ENCODE results near the gene CD2AP. TPM values are rescaled to one million over a fixed set of nuclear protein-coding genes. Genes with fewer than 3 reads are reported as not detected.
"Not testable (repeated sequence)": the region's sequence is repeated elsewhere in the genome, so short reads cannot be mapped to it uniquely, and the experiment has no call there.

The CD2AP gene
- total RNA-seq, 1 donor from 2014 or later, result 12.5 TPM

GRCh38 chr6:47634210-47635047 is 156.8 kb downstream of the CD2AP start:
- H3K36me3 Mint-ChIP-seq (ENCODE audit: low read depth), result no peaks in the 10 kb centered on the region
- H3K27ac Mint-ChIP-seq (ENCODE audit: unreplicated experiment), result no peak overlapping the region
- no peaks in the 10 kb centered on the region for H3K4me1 Mint-ChIP-seq
- H3K9me3 Mint-ChIP-seq, result peaks cover 3% of the 10 kb centered on the region
- no peak overlapping the region for H3K4me3 Mint-ChIP-seq
- TF ChIP-seq, protein P1, sequence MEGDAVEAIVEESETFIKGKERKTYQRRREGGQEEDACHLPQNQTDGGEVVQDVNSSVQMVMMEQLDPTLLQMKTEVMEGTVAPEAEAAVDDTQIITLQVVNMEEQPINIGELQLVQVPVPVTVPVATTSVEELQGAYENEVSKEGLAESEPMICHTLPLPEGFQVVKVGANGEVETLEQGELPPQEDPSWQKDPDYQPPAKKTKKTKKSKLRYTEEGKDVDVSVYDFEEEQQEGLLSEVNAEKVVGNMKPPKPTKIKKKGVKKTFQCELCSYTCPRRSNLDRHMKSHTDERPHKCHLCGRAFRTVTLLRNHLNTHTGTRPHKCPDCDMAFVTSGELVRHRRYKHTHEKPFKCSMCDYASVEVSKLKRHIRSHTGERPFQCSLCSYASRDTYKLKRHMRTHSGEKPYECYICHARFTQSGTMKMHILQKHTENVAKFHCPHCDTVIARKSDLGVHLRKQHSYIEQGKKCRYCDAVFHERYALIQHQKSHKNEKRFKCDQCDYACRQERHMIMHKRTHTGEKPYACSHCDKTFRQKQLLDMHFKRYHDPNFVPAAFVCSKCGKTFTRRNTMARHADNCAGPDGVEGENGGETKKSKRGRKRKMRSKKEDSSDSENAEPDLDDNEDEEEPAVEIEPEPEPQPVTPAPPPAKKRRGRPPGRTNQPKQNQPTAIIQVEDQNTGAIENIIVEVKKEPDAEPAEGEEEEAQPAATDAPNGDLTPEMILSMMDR (conservative IDR thresholded peaks at IDR 0.05), result no peak
- no peak for DNase-seq (ENCODE audit: low read depth, low spot score)
- no peaks in the 10 kb centered on the region for H3K27me3 Mint-ChIP-seq (ENCODE audit: low read depth)

DNA sequence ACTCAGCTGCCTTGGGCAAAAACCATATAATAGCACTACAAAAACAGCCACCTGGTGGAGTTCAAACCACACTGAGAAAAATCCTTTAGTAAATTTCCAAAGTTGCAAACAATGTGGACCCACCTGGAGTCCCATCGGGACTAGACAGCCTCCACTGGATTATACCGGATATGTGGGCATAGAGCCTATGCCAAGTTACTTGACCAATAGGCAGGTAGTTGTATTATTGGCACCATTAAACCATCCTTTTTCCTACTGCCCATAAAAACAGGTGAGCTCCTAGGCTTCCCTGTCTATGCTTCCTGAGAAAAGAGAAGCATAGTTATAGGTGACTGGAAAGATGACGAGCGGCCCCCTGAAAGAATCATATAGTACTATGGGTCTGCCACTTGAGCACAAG is 169.1 kb downstream of the CD2AP start:
- H3K36me3 Mint-ChIP-seq (ENCODE audit: low read depth), result no peaks in the 10 kb centered on the region

GRCh38 chr6:47647188-47647587 is 169.6 kb downstream of the CD2AP start:
- no peak overlapping the region for H3K27ac Mint-ChIP-seq (ENCODE audit: unreplicated experiment)
- no peak overlapping the region for H3K4me3 Mint-ChIP-seq
- no peaks in the 10 kb centered on the region for H3K27me3 Mint-ChIP-seq (ENCODE audit: low read depth)
- H3K9me3 Mint-ChIP-seq, result no peaks in the 10 kb centered on the region
- no peaks in the 10 kb centered on the region for H3K36me3 Mint-ChIP-seq (ENCODE audit: low read depth)
- DNase-seq (ENCODE audit: low read depth, low spot score), result no peak
- H3K4me1 Mint-ChIP-seq, result no peaks in the 10 kb centered on the region
- TF ChIP-seq, protein P1 (conservative IDR thresholded peaks at IDR 0.05), result no peak

More for the DNA sequence above, 169.1 kb downstream of the CD2AP start:
- no peak for DNase-seq (ENCODE audit: low read depth, low spot score)
- Mint-ChIP-seq H3K27ac (ENCODE audit: unreplicated experiment) (no peak overlapping the region), H3K4me1 (no peaks in the 10 kb centered on the region), H3K4me3 (no peak overlapping the region), H3K27me3 (ENCODE audit: low read depth) (no peaks in the 10 kb centered on the region), H3K9me3 (no peaks in the 10 kb centered on the region)
- TF ChIP-seq, protein P1 (conservative IDR thresholded peaks at IDR 0.05), result no peak

- H3K36me3 Mint-ChIP-seq (ENCODE audit: low read depth), result not testable (repeated sequence)
Measured at GRCh38 chr6:47647626-47648025, 170.0 kb downstream of the CD2AP start.

GRCh38 chr6:47648031-47648430 is 170.4 kb downstream of the CD2AP start:
- H3K4me1 Mint-ChIP-seq, result no peaks in the 10 kb centered on the region
- no peak for DNase-seq (ENCODE audit: low read depth, low spot score)
- no peaks in the 10 kb centered on the region for H3K9me3 Mint-ChIP-seq
- no peak overlapping the region for H3K27ac Mint-ChIP-seq (ENCODE audit: unreplicated experiment)
- H3K36me3 Mint-ChIP-seq (ENCODE audit: low read depth), result no peaks in the 10 kb centered on the region
- no peak overlapping the region for H3K4me3 Mint-ChIP-seq
- H3K27me3 Mint-ChIP-seq (ENCODE audit: low read depth), result no peaks in the 10 kb centered on the region
- TF ChIP-seq, protein P1 (conservative IDR thresholded peaks at IDR 0.05), result no peak

More at GRCh38 chr6:47647626-47648025, 170.0 kb downstream of the CD2AP start:
- not testable (repeated sequence) for DNase-seq (ENCODE audit: low read depth, low spot score); H3K9me3 Mint-ChIP-seq; H3K27me3 Mint-ChIP-seq (ENCODE audit: low read depth); H3K4me1 Mint-ChIP-seq; H3K27ac Mint-ChIP-seq (ENCODE audit: unreplicated experiment); H3K4me3 Mint-ChIP-seq

Data from neural crest cell (in vitro differentiated cells).